Stimulated activated CD8-positive, alpha-beta memory T cell treated with anti-CD3 and anti-CD28 coated beads, Interleukin-15, amount 100 ng/mL, for 4 hours (primary cell): ENCODE data around the gene NTSR1.

Source experiments
- DNase-seq, 2 donors: peaks; one replicate each; pipeline ENCODE4 v3.0.0-alpha.2; 2020; ENCODE audit warnings: low read depth in 2 of 2

NTSR1 gene

GRCh38 chr20:62694106-62694505 lies 14.5 kb upstream of the NTSR1 start:
- no peak for DNase-seq

DNA sequence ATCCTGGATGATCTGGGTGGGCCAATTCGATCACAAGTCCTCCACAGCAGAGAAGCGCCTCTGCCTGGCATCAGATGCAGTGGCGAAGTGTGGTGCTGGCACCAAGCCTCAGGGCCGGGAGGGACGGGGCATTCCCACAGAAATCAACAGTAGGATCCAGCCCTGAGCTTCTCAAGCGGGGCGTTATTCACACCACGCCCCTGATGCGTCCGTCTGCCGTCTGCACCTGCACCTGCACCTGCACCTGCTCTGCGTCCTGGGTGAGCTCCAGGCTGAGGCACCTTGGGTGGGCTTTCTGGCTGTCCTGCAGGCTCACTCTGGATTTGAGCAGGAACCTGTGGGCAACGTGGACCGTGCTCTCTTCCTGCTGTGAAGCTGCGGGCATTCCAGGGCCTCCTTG lies 13.8 kb upstream of the NTSR1 start:
- DNase-seq, result no peak

- DNase-seq, result no peak
Measured at GRCh38 chr20:62695448-62696414, 12.9 kb upstream of the NTSR1 start.

- DNase-seq, result no peak
Measured at GRCh38 chr20:62696434-62696957, 12.1 kb upstream of the NTSR1 start.

DNA sequence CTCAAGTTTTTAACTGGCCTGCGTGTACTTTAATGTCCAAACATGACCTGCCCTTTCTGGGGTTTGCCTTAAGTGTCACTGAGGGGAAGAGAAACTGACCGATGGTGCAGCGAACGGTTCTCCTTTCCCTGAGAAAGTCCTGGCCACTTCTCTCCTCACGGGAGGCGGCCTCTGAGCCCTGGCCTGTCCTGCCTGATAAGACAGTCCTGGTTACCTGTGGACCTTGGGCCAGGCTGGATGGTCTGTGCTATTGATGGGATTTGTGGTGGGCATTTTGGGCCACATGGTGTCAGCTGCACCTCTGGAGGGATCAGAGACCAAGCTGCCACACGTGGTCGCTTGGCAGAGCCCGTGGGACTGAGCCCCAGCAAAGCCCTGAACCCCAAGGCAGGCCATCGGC lies 11.6 kb upstream of the NTSR1 start:
- no peak for DNase-seq

GRCh38 chr20:62697468-62697912 lies 11.1 kb upstream of the NTSR1 start:
- DNase-seq, result no peak

DNA sequence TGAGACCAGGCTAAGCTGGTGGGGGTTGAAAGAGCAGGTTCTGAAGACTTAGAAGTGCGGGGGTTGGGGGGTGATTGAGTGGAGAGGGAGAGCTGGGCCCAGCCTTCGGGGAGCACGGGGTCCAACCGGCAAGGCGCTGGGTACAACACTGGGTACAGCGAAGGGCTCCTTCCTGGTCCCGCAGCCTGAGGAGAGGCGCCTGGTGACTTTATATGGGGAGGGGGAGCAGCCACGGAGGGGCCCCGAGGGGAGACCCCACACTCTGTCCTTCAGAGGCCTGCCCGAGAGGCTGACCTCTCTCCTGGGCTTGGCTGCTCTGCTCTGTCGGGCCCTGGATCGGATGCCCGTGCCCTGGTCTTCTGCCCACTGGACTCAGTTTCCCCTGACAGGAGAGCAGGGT lies 10.4 kb upstream of the NTSR1 start:
- no peak for DNase-seq

DNA sequence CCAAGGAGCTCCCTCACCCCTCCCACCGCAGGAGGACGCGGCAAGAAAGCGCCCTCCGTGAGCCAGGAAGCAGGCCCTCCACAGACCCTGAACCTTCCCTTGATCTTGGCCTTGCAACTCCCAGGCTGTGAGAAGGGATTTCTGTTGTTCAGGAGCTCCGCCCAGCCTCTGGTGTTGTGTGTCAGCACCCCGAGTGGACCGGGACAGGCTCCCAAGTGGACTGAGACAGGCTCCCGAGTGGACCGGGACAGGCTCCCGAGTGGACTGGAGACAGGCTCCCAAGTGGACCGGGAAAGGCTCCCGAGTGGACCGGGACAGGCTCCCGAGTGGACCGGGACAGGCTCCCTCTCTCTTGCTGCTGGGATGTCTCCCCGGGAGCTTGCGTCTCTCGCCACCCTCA lies 9.3 kb upstream of the NTSR1 start:
- no peak for DNase-seq

DNA sequence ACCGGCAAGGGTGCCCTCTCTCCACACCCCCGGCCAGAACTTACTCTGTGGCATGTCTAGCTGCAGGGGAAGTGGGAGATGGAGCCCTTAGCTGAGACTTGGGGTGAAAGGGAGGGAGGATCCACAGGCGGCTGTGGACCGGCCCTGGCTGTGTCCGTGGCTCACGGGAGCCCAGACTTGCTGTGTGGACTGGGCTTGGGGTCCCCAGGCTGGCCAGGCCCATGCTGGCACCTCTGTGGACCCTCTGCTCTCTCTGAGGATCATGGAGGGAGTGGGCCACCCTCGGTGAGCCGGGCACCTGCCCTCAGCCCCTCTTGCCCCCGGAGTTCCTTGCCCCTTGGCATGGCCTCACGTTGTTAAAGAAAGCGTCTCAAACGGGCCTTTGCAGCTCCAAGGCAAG lies 8.9 kb upstream of the NTSR1 start:
- no peak for DNase-seq

- DNase-seq, result no peak
Measured at GRCh38 chr20:62700261-62700930, 8.2 kb upstream of the NTSR1 start.

- no peak for DNase-seq
Measured at GRCh38 chr20:62701161-62702012, 7.2 kb upstream of the NTSR1 start.

GRCh38 chr20:62702013-62702300 lies 6.7 kb upstream of the NTSR1 start:
- DNase-seq, result no peak

- peak in 1 of 2 donors; percentile 19 for DNase-seq
Measured at GRCh38 chr20:62702895-62703852, 5.5 kb upstream of the NTSR1 start.

DNA sequence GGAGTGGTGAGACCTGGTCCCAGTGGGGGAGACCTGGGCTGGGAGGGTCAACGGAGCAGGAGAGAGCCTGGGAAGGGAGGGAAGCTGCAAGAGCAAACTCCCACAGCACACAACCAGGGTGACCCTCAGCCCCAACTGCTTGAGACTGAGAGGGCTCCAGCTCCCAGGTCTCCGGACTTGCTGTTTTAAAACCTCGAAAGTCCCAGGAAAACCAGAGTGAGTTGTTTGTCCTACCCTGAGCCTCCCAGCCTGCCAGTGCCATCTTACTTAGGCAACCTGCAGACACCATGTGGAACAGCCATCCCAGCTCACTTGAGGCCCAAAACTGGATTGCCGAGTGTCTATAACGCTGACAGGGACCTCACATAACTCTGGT lies 4.8 kb upstream of the NTSR1 start:
- no peak for DNase-seq

DNA sequence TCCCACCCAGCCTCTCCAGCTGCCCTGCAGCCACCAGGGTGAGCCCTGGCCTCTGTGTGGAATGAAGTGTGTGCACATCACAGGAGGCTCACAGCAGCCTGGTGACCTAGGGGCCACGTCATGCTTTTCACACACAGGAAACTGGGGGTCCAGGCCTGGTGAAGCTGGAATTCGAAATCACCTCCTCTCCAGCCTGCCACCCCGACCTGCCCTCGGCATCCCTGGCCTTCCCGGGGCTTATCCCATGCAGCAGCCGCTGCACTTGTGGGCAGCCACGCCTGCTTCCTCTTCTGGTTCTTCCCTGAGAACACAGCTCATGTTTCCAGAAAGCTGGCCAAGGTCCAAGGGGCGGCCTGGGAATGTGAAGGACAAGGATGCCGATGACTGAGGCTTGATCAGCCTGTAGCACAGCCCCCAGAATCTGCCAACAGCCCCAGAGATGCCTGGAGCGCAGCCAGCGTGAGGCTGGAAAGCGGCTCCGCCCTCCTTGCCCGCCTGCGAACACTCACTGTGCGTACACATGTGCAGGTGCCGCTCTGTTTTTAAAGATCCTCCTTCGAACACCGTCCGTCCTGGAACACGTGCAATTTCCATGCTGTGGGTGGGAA lies 4.2 kb upstream of the NTSR1 start:
- DNase-seq, result no peak

GRCh38 chr20:62705627-62706026 lies 3.0 kb upstream of the NTSR1 start:
- DNase-seq, result no peak

DNA sequence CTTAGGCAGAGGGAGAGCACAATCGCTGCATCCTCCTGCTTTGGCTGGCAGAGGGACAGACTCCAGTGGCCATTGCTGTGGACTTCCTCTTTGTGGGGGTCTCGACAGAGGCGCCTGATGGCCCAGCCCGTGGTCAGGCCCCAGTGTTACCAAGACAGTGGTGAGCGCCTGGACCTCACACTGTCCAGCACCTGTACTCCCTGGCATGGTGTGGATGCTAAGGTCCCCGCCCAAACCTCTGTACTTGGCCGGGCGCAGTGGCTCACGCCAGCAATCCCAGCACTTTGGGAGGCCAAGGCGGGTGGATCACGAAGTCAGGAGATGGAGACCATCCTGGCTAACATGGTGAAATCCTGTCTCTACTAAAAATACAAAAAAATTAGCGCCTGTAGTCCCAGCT lies 2.3 kb upstream of the NTSR1 start:
- DNase-seq, result no peak

DNA sequence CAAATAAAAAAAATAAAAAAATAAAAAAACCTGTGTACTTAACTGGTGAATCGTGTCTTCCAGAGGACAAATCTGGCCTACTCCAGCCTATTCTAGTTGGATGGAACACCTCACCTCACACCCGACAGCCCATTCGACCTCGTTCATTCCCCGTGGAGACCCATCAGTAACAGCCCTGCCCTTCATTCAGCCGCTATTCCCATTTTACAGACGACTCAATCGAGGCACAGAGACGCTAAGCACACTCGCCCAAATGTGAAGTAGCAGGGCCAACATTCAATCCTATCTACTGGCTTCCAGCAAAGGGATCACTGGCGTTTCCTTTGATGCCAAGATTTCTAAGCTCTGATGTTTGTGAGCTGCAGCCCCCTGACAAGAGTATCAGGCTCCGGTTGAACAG lies 1.8 kb upstream of the NTSR1 start:
- DNase-seq, result no peak

DNA sequence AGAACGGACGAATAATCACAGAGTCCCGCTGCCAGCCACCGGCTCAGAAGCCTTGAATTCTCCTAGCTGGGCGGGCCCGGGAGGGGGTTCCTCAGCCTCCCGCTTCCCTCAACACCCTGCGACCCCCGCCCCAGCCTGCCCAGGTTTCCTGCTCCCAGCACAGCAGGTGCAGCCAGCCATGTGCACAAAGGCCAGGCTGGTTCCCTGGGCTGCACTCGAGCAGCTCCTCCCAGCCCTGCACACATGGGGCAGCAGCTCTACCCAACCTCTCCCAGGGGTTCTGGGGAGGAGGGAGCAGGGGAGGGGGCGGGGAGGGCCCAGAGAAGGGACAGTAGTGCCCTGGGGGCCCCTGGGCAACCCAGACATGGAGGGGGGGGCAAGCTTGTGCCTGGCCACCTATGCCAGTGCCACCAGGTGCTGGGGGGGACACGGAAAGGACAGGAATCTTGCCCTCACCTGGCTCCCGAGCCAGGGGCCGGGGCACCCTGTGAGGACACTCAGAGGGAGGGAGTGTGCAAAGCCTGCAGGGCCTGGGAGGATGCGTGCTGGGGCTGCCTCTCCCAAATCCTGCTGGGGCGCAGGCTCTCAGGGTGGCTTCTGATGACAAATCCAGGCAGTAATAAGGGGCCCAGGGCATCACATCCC lies 1.2 kb upstream of the NTSR1 start:
- no peak for DNase-seq

DNA sequence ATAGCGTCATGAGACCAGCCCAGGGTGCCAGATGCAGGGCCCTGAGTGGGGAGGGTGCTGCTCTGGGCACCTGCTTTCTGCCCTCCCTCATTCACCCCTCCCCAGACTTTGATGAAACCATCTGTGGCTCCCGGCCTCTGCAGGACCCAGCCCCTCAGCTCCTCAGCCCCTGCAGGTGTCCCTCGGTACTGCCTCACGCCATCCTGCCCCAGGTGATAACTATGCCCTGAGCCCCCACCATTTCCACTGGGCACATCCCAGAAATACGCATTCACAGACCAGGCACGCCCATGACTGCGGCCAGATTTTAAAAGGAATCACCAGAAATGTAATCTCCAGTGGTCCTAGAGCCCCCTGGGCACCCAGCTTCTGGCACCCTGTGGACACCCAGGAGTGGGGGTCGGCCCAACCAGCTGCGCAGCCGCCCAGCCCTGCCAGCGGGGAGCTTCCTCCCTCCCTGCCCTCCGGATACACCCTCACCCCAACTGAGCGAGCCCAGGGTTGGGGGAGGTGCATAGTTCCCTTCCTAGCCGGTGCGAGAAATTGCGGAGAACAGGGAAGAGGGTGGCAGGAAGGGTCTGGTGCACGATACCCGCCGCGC lies 615 bp upstream of the NTSR1 start:
- DNase-seq, result no peak
